HEK293 (cell line): ENCODE results near the gene WASL.

Experiments used
- CTCF ChIA-PET: fragments of 350-600 bp; formaldehyde crosslinking; extraction: SDS; loops from one replicate; lab custom pipeline; 2021; ENCODE audit warnings: antibody characterized with exemption; lab: Yijun Ruan, JAX
- POLR2A ChIA-PET: fragments of 300-600 bp; formaldehyde crosslinking; extraction: SDS; loops from one replicate; lab custom pipeline; 2020; ENCODE audit warnings: antibody characterized with exemption, inconsistent platforms; lab: Yijun Ruan, JAX
- H3K27ac ChIP-seq: fragments of 200-500 bp; sonication (Bioruptor generic); 2 replicates; pipeline ENCODE4 v1.5.1; 2014; ENCODE audit warnings: low read depth, low read length, control low read depth, inconsistent platforms; ENCODE audit errors: extremely low read depth
- H3K36me3 ChIP-seq, 2 experiments: fragments of 200-500 bp in 1 of 2; sonication (Bioruptor generic) in 1 of 2; 1 replicate in 1 of 2; 2 replicates in 1 of 2; pipeline ENCODE4 v1.5.1; 2014 to 2017; ENCODE audit warnings: inconsistent platforms in 2 of 2, low read length in 2 of 2; ENCODE audit not compliant: control insufficient read depth in 2 of 2, insufficient read depth in 1 of 2
- H3K4me1 ChIP-seq: fragments of 200-500 bp; sonication (Bioruptor generic); 2 replicates; pipeline ENCODE4 v1.5.1; 2014; ENCODE audit warnings: mild to moderate bottlenecking, low read length, inconsistent platforms; ENCODE audit not compliant: control insufficient read depth, insufficient read depth
- H3K4me3 ChIP-seq: 2 replicates; pipeline ENCODE4 v1.5.1; 2011; ENCODE audit warnings: low read depth, mild to moderate bottlenecking, control low read depth, low read length, moderate library complexity
- H3K9me3 ChIP-seq: fragments of 200-500 bp; sonication (Bioruptor generic); 2 replicates; pipeline ENCODE4 v1.5.1; 2014; ENCODE audit warnings: low read depth, low read length, inconsistent platforms; ENCODE audit not compliant: control insufficient read depth, insufficient read depth
- EGR2 ChIP-seq: fragments of 450-650 bp; formaldehyde crosslinking; IDR thresholded peaks from 2 replicates; pipeline ENCODE4 v1.5.1; 2016; ENCODE audit warnings: low read depth, missing biosample characterization, missing genetic modification characterization
- MYNN ChIP-seq: fragments of 450-650 bp; formaldehyde crosslinking; IDR thresholded peaks from 2 replicates; pipeline ENCODE4 v1.5.1; 2016; ENCODE audit warnings: missing biosample characterization, missing genetic modification characterization, borderline replicate concordance
- MZF1 ChIP-seq: fragments of 450-650 bp; formaldehyde crosslinking; IDR thresholded peaks from 2 replicates; pipeline ENCODE4 v1.5.1; 2017; ENCODE audit warnings: missing biosample characterization, missing genetic modification characterization, borderline replicate concordance
- ZBTB7A ChIP-seq: fragments of 450-650 bp; formaldehyde crosslinking; IDR thresholded peaks from 2 replicates; pipeline ENCODE4 v1.5.1; 2016; ENCODE audit warnings: low read depth, missing biosample characterization, missing genetic modification characterization
- ZFHX2 ChIP-seq: fragments of 450-650 bp; formaldehyde crosslinking; conservative IDR thresholded peaks from 2 replicates; pipeline ENCODE4 v1.5.1; 2016; ENCODE audit warnings: missing biosample characterization, missing genetic modification characterization
- ZNF133 ChIP-seq: fragments of 450-650 bp; formaldehyde crosslinking; IDR thresholded peaks from 2 replicates; pipeline ENCODE4 v1.5.1; 2016; ENCODE audit warnings: missing biosample characterization, missing genetic modification characterization
- ZNF202 ChIP-seq: fragments of 450-650 bp; formaldehyde crosslinking; IDR thresholded peaks from 2 replicates; pipeline ENCODE4 v1.5.1; 2016; ENCODE audit warnings: missing biosample characterization, missing genetic modification characterization, borderline replicate concordance
- ZNF341 ChIP-seq: fragments of 450-650 bp; formaldehyde crosslinking; IDR thresholded peaks from 2 replicates; pipeline ENCODE4; 2016; ENCODE audit warnings: low read depth, missing biosample characterization, missing genetic modification characterization
- ZNF510 ChIP-seq: fragments of 450-650 bp; formaldehyde crosslinking; IDR thresholded peaks from 2 replicates; pipeline ENCODE4 v1.5.1; 2018; ENCODE audit warnings: mild to moderate bottlenecking, missing genetic modification characterization, missing biosample characterization; ENCODE audit not compliant: insufficient replicate concordance
- ZNF660 ChIP-seq: fragments of 450-650 bp; IDR thresholded peaks from 2 replicates; pipeline ENCODE4 v1.5.1; 2018; ENCODE audit warnings: missing biosample characterization, mild to moderate bottlenecking, missing genetic modification characterization
- ZSCAN16 ChIP-seq: fragments of 450-650 bp; formaldehyde crosslinking; IDR thresholded peaks from 2 replicates; pipeline ENCODE4 v1.5.1; 2016; ENCODE audit warnings: missing biosample characterization, missing genetic modification characterization
- ZSCAN4 ChIP-seq: fragments of 450-650 bp; formaldehyde crosslinking; IDR thresholded peaks from 2 replicates; pipeline ENCODE4 v1.5.1; 2017; ENCODE audit warnings: missing biosample characterization, missing genetic modification characterization
- TF ChIP-seq, protein P1 (sequence below): fragments of 450-650 bp; formaldehyde crosslinking; IDR thresholded peaks from 2 replicates; pipeline ENCODE4 v1.5.1; 2017; ENCODE audit warnings: missing biosample characterization, missing genetic modification characterization
- TF ChIP-seq, protein P2 (sequence below): fragments of 450-650 bp; formaldehyde crosslinking; IDR thresholded peaks from 2 replicates; pipeline ENCODE4 v1.5.1; 2016; ENCODE audit warnings: missing biosample characterization, missing genetic modification characterization
- TF ChIP-seq, protein P3 (sequence below): fragments of 450-650 bp; formaldehyde crosslinking; IDR thresholded peaks from 2 replicates; pipeline ENCODE4 v1.5.1; 2016; ENCODE audit warnings: missing biosample characterization, missing genetic modification characterization

WASL gene

GRCh38 chr7:123705211-123705901, 43.4 kb downstream of the WASL start:
- Histone ChIP-seq H3K4me3 (no peak overlapping the region), H3K27ac (no peak overlapping the region), H3K9me3 (no peaks in the 10 kb centered on the region), H3K4me1 (peaks cover 5% of the 10 kb centered on the region; the same call in 1 of the 2 replicates), H3K36me3 (peaks cover 27 to 32% of the 10 kb centered on the region in 2 experiments)
- CTCF ChIA-PET, result interaction anchor here (0.7 kb wide), 1 partner anchor 301 kb away, joined by 5 read pairs; no protein-coding TSS in a partner anchor
- no peak for TF ChIP-seq ZNF133
- TF ChIP-seq MZF1 (tag by site-specific recombination), result no peak
- TF ChIP-seq ZNF510 (tag by site-specific recombination), result no peak
- TF ChIP-seq ZBTB7A (tag by site-specific recombination), result no peak
- no peak for TF ChIP-seq MYNN
- TF ChIP-seq ZNF660, result no peak
- TF ChIP-seq ZSCAN16 (tag by site-specific recombination), result no peak
- TF ChIP-seq ZNF341, result no peak
- POLR2A ChIA-PET, result no interaction called here

DNA sequence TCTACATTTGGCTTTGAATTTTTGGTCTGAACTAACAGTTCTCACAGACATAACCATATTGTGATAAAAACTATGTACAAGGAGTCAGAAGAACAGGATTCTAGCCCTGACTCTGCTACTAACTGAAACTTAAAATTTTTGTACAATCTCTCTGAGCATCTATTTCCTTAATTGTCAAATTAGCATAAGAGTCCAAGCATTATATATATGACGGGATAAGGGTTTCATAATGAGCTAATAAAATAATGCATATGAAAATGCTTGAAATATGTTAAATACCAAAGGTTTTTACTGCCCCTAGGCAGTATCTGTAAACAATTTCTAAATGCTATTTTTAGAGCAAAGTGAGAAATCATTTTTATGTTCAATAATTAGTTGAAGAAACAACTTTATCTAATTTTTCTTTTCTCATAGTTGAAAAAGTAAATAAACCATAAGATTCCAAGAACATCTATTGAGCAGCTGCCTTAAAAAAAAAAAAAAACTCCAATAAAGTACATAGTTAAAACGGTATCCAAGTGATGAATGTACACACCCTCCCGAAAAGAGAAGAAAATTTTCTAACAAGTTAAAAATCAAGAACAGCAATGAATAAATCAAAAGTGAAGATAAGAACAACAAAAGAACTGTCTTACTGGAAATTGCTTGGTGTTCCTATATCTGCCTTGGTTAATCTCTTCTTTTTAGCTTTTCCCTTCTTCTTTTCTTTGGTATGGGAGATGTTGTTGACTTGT, 52.7 kb downstream of the WASL start:
- ChIA-PET POLR2A (no interaction called here), CTCF (interaction anchor here (0.6 to 0.7 kb wide), 2 partner anchors 115 to 251 kb away, joined by 3 to 4 read pairs; no protein-coding TSS in a partner anchor)
- peaks cover 23 to 44% of the 10 kb centered on the region in 2 experiments for H3K36me3 ChIP-seq
- no peak overlapping the region for H3K27ac ChIP-seq
- TF ChIP-seq, protein P1, sequence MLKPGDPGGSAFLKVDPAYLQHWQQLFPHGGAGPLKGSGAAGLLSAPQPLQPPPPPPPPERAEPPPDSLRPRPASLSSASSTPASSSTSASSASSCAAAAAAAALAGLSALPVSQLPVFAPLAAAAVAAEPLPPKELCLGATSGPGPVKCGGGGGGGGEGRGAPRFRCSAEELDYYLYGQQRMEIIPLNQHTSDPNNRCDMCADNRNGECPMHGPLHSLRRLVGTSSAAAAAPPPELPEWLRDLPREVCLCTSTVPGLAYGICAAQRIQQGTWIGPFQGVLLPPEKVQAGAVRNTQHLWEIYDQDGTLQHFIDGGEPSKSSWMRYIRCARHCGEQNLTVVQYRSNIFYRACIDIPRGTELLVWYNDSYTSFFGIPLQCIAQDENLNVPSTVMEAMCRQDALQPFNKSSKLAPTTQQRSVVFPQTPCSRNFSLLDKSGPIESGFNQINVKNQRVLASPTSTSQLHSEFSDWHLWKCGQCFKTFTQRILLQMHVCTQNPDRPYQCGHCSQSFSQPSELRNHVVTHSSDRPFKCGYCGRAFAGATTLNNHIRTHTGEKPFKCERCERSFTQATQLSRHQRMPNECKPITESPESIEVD (tag by site-specific recombination), result peak; percentile 51
- TF ChIP-seq, protein P2, sequence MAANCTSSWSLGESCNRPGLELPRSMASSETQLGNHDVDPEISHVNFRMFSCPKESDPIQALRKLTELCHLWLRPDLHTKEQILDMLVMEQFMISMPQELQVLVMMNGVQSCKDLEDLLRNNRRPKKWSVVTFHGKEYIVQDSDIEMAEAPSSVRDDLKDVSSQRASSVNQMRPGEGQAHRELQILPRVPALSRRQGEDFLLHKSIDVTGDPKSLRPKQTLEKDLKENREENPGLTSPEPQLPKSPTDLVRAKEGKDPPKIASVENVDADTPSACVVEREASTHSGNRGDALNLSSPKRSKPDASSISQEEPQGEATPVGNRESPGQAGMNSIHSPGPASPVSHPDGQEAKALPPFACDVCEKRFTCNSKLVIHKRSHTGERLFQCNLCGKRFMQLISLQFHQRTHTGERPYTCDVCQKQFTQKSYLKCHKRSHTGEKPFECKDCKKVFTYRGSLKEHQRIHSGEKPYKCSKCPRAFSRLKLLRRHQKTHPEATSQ (tag by site-specific recombination), result no peak
- H3K9me3 ChIP-seq, result no peaks in the 10 kb centered on the region
- no peak overlapping the region for H3K4me3 ChIP-seq
- H3K4me1 ChIP-seq, result no peaks in the 10 kb centered on the region

DNA sequence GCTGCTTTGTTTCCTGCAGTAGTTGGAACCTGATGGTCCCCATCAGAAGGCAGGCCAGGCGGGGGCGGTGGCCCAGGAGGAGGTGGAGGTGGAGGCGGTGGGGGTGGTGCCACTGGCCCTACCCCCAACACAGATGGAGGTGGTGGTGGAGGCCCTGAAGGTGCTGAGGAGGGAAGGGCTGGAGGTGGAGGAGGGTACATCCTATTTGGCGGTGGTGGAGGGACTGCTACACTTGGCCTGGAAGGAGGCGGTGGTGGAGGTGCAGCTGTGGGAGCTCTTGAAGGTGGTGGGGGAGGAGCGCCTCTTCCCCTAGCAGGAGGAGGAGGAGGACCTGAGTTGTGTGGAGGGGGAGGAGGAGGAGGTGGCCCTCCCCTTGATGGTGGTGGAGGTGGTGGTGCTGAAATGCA, 56.3 kb downstream of the WASL start:
- CTCF ChIA-PET, result interaction anchor here (0.6 to 3.5 kb wide), 4 partner anchors 10 to 299 kb away, joined by 3 to 13 read pairs (median 4); no protein-coding TSS in a partner anchor
- POLR2A ChIA-PET, result interaction anchor here (1.6 kb wide), 1 partner anchor 56 kb away, joined by 5 read pairs; the partner anchor contains the start of gene WASL
- H3K4me3 ChIP-seq, result no peak overlapping the region
- H3K27ac ChIP-seq, result no peak overlapping the region
- no peaks in the 10 kb centered on the region for H3K4me1 ChIP-seq
- H3K9me3 ChIP-seq, result no peaks in the 10 kb centered on the region
- TF ChIP-seq ZNF202 (tag by site-specific recombination), result peak; percentile 82; the same call in 1 of the 2 replicates
- TF ChIP-seq MYNN, result no peak
- TF ChIP-seq, protein P3, sequence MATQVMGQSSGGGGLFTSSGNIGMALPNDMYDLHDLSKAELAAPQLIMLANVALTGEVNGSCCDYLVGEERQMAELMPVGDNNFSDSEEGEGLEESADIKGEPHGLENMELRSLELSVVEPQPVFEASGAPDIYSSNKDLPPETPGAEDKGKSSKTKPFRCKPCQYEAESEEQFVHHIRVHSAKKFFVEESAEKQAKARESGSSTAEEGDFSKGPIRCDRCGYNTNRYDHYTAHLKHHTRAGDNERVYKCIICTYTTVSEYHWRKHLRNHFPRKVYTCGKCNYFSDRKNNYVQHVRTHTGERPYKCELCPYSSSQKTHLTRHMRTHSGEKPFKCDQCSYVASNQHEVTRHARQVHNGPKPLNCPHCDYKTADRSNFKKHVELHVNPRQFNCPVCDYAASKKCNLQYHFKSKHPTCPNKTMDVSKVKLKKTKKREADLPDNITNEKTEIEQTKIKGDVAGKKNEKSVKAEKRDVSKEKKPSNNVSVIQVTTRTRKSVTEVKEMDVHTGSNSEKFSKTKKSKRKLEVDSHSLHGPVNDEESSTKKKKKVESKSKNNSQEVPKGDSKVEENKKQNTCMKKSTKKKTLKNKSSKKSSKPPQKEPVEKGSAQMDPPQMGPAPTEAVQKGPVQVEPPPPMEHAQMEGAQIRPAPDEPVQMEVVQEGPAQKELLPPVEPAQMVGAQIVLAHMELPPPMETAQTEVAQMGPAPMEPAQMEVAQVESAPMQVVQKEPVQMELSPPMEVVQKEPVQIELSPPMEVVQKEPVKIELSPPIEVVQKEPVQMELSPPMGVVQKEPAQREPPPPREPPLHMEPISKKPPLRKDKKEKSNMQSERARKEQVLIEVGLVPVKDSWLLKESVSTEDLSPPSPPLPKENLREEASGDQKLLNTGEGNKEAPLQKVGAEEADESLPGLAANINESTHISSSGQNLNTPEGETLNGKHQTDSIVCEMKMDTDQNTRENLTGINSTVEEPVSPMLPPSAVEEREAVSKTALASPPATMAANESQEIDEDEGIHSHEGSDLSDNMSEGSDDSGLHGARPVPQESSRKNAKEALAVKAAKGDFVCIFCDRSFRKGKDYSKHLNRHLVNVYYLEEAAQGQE (tag by site-specific recombination), result peak; percentile 65; the same call in 1 of the 2 replicates
- peak; percentile 95 for TF ChIP-seq EGR2 (tag by site-specific recombination)
- TF ChIP-seq ZFHX2 (tag by site-specific recombination), result peak; percentile 96
- TF ChIP-seq ZSCAN4, result no peak
- H3K36me3 ChIP-seq, result peaks cover 20 to 50% of the 10 kb centered on the region in 2 experiments
